HCT116 (cell line): ENCODE measurements around the gene CPED1. TPM values are rescaled to one million over a fixed set of nuclear protein-coding genes. Genes with fewer than 3 reads are reported as not detected.

ENCODE experiments used
- ATAC-seq: fragments of 200-7000 bp; cut with Tn5 transposase; 2 replicates; pipeline ENCODE4 v1.9.1; 2020; ENCODE audit warnings: mild to moderate bottlenecking, moderate library complexity
- BruUV-seq: library from RNA; stranded (reverse); fragments of 400-500 nt; replicated peaks from 2 replicates; lab custom pipeline; 2021; lab: Mats Ljungman, UMichigan
- CTCF ChIA-PET: fragments of 300-600 bp; sonication (Branson Sonifier 250); formaldehyde crosslinking; loops from one replicate; lab custom pipeline; 2021; ENCODE audit warnings: antibody characterized with exemption; lab: Charles Lee
- POLR2A ChIA-PET: fragments of 300-600, 350-600 bp; sonication (Branson Sonifier 250); formaldehyde crosslinking; loops from one replicate; lab custom pipeline; 2021; ENCODE audit warnings: antibody characterized with exemption; lab: Charles Lee
- RAD21 ChIA-PET, 2 experiments: fragments of 300-600 bp; sonication (Branson Sonifier 250); formaldehyde crosslinking; loops; one replicate each; lab custom pipeline; 2023; ENCODE audit warnings: low total read pairs in 2 of 2; ENCODE audit not compliant: uncharacterized antibody in 2 of 2, unreplicated experiment in 2 of 2, low non-redundant PET in 1 of 2; lab: Charles Lee
- DNase-seq: peaks from one replicate; pipeline ENCODE4 v3.0.0-alpha.2; 2010; ENCODE audit warnings: low read depth, low spot score
- H2AFZ ChIP-seq: fragments of 200-600 bp; shearing (Covaris generic), sonication (generic); 2 replicates; pipeline ENCODE4 v1.6.1; 2017; ENCODE audit warnings: low read depth, mixed run types, mixed read lengths, antibody characterized with exemption, low read length; ENCODE audit not compliant: poor library complexity, severe bottlenecking
- H3K27ac ChIP-seq: 2 replicates; pipeline ENCODE4 v1.5.1; 2012; ENCODE audit warnings: low read depth, low read length
- H3K27me3 ChIP-seq: fragments of 200-600 bp; sonication (generic); 2 replicates; pipeline ENCODE4 v1.6.1; 2016; ENCODE audit warnings: mixed run types, low read length, mixed read lengths; ENCODE audit not compliant: insufficient read depth
- H3K36me3 ChIP-seq, 2 experiments: fragments of 200-500 bp in 1 of 2; fragments of 200-600 bp in 1 of 2; sonication (Bioruptor generic) in 1 of 2; sonication (generic) in 1 of 2; 2 replicates each; pipeline versions ENCODE4 v1.5.1 to v1.6.1; 2014 to 2016; ENCODE audit warnings: low read length in 2 of 2, inconsistent platforms in 1 of 2, mixed read lengths in 1 of 2, mixed run types in 1 of 2; ENCODE audit not compliant: insufficient read depth in 2 of 2, control insufficient read depth in 1 of 2
- H3K4me1 ChIP-seq, 2 experiments: fragments of 200-600 bp in 1 of 2; sonication (generic) in 1 of 2; 2 replicates each; pipeline versions ENCODE4 v1.5.1 to v1.6.1; 2012 to 2017; ENCODE audit warnings: low read length in 2 of 2, inconsistent platforms in 1 of 2, mild to moderate bottlenecking in 1 of 2, mixed read lengths in 1 of 2, mixed run types in 1 of 2, moderate library complexity in 1 of 2; ENCODE audit not compliant: insufficient read depth in 2 of 2, control insufficient read depth in 1 of 2
- H3K4me2 ChIP-seq: fragments of 200-600 bp; sonication (generic); 2 replicates; pipeline ENCODE4 v1.6.1; 2017; ENCODE audit warnings: mixed run types, low read length, mixed read lengths
- H3K4me3 ChIP-seq, 2 experiments: fragments of 200-600 bp in 1 of 2; sonication (generic) in 1 of 2; replicated peaks in 1 of 2; 2 replicates each; pipeline ENCODE4 v1.5.1; 2011 to 2016; ENCODE audit warnings: low read length in 2 of 2, control low read depth in 1 of 2, low read depth in 1 of 2, mild to moderate bottlenecking in 1 of 2, mixed read lengths in 1 of 2, mixed run types in 1 of 2
- H3K79me2 ChIP-seq: fragments of 200-600 bp; sonication (generic); 2 replicates; pipeline ENCODE4 v1.6.1; 2017; ENCODE audit warnings: mild to moderate bottlenecking, mixed run types, low read length, moderate library complexity, mixed read lengths; ENCODE audit not compliant: insufficient read depth
- H3K9ac ChIP-seq: fragments of 200-600 bp; sonication (generic); 2 replicates; pipeline ENCODE4 v1.6.1; 2016; ENCODE audit warnings: low read length, mixed read lengths
- H3K9me2 ChIP-seq: fragments of 200-600 bp; sonication (generic), shearing (Covaris generic); 2 replicates; pipeline ENCODE4 v1.6.1; 2017; ENCODE audit warnings: mixed run types, mild to moderate bottlenecking, moderate library complexity; ENCODE audit not compliant: insufficient read depth
- H3K9me3 ChIP-seq, 2 experiments: fragments of 200-500 bp in 1 of 2; fragments of 200-600 bp in 1 of 2; sonication (Bioruptor generic) in 1 of 2; sonication (generic) in 1 of 2; 2 replicates each; pipeline ENCODE4 v1.6.1; 2014 to 2017; ENCODE audit warnings: low read length in 2 of 2, mixed read lengths in 2 of 2, inconsistent platforms in 1 of 2, low read depth in 1 of 2, mild to moderate bottlenecking in 1 of 2, mixed run types in 1 of 2, moderate library complexity in 1 of 2; ENCODE audit not compliant: control insufficient read depth in 1 of 2, insufficient read depth in 1 of 2
- H4K20me1 ChIP-seq: fragments of 200-600 bp; sonication (generic), shearing (Covaris generic); 2 replicates; pipeline ENCODE4 v1.6.1; 2017; ENCODE audit warnings: mixed run types, mild to moderate bottlenecking, moderate library complexity; ENCODE audit not compliant: insufficient read depth
- ATF3 ChIP-seq: IDR thresholded peaks from 2 replicates; pipeline ENCODE4 v1.6.1; 2012
- CBX3 ChIP-seq: IDR thresholded peaks from 2 replicates; pipeline ENCODE4 v1.6.1; 2012; ENCODE audit warnings: low read depth
- CEBPB ChIP-seq: IDR thresholded peaks from 2 replicates; pipeline ENCODE4 v1.6.1; 2012; ENCODE audit warnings: low read depth
- CTCF ChIP-seq, 3 experiments: fragments of 200-600 bp in 1 of 3; sonication (generic) in 1 of 3; IDR thresholded peaks in 2 of 3; conservative IDR thresholded peaks in 1 of 3; 2 replicates each; pipeline ENCODE4 v1.5.1; 2012 to 2017; ENCODE audit warnings: low read depth in 2 of 3, low read length in 2 of 3, antibody characterized with exemption in 1 of 3, borderline replicate concordance in 1 of 3, control low read depth in 1 of 3, mild to moderate bottlenecking in 1 of 3, mixed read lengths in 1 of 3, mixed run types in 1 of 3, moderate library complexity in 1 of 3; ENCODE audit not compliant: insufficient read depth in 1 of 3
- EGR1 ChIP-seq: IDR thresholded peaks from 2 replicates; pipeline ENCODE4 v1.6.1; 2012; ENCODE audit warnings: low read depth
- EZH2 ChIP-seq: fragments of 200-600 bp; sonication (generic); IDR thresholded peaks from 2 replicates; pipeline ENCODE4 v1.6.1; 2017; ENCODE audit warnings: antibody characterized with exemption, mixed run types
- EZH2phosphoT487 ChIP-seq: fragments of 200-600 bp; IDR thresholded peaks from 2 replicates; pipeline ENCODE4 v1.6.1; 2018; ENCODE audit warnings: antibody characterized with exemption, borderline replicate concordance
- FOSL1 ChIP-seq: IDR thresholded peaks from 2 replicates; pipeline ENCODE4 v1.6.1; 2012; ENCODE audit warnings: low read depth
- MAX ChIP-seq: IDR thresholded peaks from 2 replicates; pipeline ENCODE4 v1.6.1; 2012
- POLR2AphosphoS5 ChIP-seq: IDR thresholded peaks from 2 replicates; pipeline ENCODE4 v1.6.1; 2011; ENCODE audit warnings: mild to moderate bottlenecking, low read depth, low read length, moderate library complexity
- RAD21 ChIP-seq: IDR thresholded peaks from 2 replicates; pipeline ENCODE4 v1.6.1; 2012; ENCODE audit warnings: low read depth, mild to moderate bottlenecking
- REST ChIP-seq: IDR thresholded peaks from 2 replicates; pipeline ENCODE4 v1.6.1; 2012; ENCODE audit warnings: low read depth
- SIN3A ChIP-seq: IDR thresholded peaks from 2 replicates; pipeline ENCODE4 v1.6.1; 2012; ENCODE audit warnings: low read depth
- SP1 ChIP-seq: IDR thresholded peaks from 2 replicates; pipeline ENCODE4 v1.6.1; 2012; ENCODE audit warnings: low read depth
- SRF ChIP-seq: IDR thresholded peaks from 2 replicates; pipeline ENCODE4 v1.6.1; 2012; ENCODE audit warnings: low read depth
- TCF7L2 ChIP-seq: IDR thresholded peaks from 2 replicates; pipeline ENCODE4 v1.7.0; 2011; ENCODE audit warnings: borderline replicate concordance, inconsistent platforms; ENCODE audit not compliant: insufficient read depth, insufficient read length; ENCODE audit errors: extremely low read depth
- YY1 ChIP-seq: IDR thresholded peaks from 2 replicates; pipeline ENCODE4 v1.6.1; 2011; ENCODE audit warnings: low read length, low read depth, moderate library complexity, mild to moderate bottlenecking; ENCODE audit not compliant: insufficient replicate concordance; ENCODE audit errors: extremely low read depth
- ZFX ChIP-seq: fragments of 450-650 bp; IDR thresholded peaks from 2 replicates; pipeline ENCODE4 v1.6.1; 2017
- ZNF274 ChIP-seq: fragments of 200-500 bp; sonication (Bioruptor generic); IDR thresholded peaks from 2 replicates; pipeline ENCODE4 v1.6.1; 2014; ENCODE audit warnings: mild to moderate bottlenecking, low read depth, low read length, inconsistent platforms
- intact Hi-C: fragments of 100-400 bp; cut with micrococcal nuclease; formaldehyde crosslinking; loops from 2 replicates; pipeline ENCODE4 v1.10.0; 2022
- total RNA-seq: library from RNA; stranded (reverse); gene quantifications from one replicate; pipeline ENCODE4 v1.2.1, GENCODE V29; 2021; ENCODE audit not compliant: unreplicated experiment
- TF ChIP-seq, protein P1 (sequence below): IDR thresholded peaks from 2 replicates; pipeline ENCODE4 v1.6.1; 2011; ENCODE audit warnings: mild to moderate bottlenecking, low read length, moderate library complexity; ENCODE audit not compliant: insufficient replicate concordance; ENCODE audit errors: extremely low read depth

CPED1 gene
- total RNA-seq, 1 experiment from 2014 or later, result 1.2 TPM

DNA sequence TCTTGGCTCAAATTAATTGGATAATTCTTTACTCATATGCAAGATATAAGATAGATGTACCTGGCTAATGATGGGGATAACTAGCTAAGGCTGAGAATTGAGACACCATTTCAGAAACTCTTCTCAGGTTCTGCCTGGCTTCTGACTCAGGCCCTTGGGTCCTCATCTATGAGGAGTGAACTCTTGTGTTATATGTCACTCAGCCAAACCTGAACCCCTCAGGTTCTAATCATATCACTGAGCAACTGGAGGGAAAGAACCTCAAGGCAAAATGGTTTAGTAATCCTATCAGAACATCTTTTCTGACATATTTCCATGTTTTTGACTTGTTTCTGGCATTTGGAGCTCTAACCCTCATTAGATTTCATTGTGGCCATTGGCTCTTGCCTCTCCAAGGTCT is 100.4 kb downstream of the CPED1 start:
- intact Hi-C loops, result no loop called here
- ChIA-PET CTCF (no interaction called here), RAD21 (no interaction called here)
- no peaks in the 10 kb centered on the region for H3K27me3 ChIP-seq
- H3K79me2 ChIP-seq, result no peaks in the 10 kb centered on the region
- no peak for DNase-seq
- no TSS peak for BruUV-seq
- no peaks in the 10 kb centered on the region for H3K9me3 ChIP-seq
- ATAC-seq, result no peak
- H3K9ac ChIP-seq, result no peak overlapping the region
- H3K4me2 ChIP-seq, result no peak overlapping the region
- TF ChIP-seq MAX (no peak), CBX3 (no peak), CEBPB (no peak), RAD21 (no peak), EZH2phosphoT487 (no peak), FOSL1 (no peak), EZH2 (no peak), EGR1 (no peak), SRF (no peak), REST (no peak), POLR2AphosphoS5 (no peak), ZFX (no peak), CTCF (IDR thresholded peaks at IDR 0.05 in 2 of 3, conservative IDR thresholded peaks at IDR 0.05 in 1 of 3; ENCODE audit: borderline replicate concordance in 1 of 3, insufficient read depth in 1 of 3, low read depth in 2 of 3, low read length in 2 of 3) (no peak), SIN3A (no peak), ZNF274 (no peak), SP1 (no peak), TCF7L2 (no peak), ATF3 (no peak), YY1 (no peak)
- TF ChIP-seq, protein P1, sequence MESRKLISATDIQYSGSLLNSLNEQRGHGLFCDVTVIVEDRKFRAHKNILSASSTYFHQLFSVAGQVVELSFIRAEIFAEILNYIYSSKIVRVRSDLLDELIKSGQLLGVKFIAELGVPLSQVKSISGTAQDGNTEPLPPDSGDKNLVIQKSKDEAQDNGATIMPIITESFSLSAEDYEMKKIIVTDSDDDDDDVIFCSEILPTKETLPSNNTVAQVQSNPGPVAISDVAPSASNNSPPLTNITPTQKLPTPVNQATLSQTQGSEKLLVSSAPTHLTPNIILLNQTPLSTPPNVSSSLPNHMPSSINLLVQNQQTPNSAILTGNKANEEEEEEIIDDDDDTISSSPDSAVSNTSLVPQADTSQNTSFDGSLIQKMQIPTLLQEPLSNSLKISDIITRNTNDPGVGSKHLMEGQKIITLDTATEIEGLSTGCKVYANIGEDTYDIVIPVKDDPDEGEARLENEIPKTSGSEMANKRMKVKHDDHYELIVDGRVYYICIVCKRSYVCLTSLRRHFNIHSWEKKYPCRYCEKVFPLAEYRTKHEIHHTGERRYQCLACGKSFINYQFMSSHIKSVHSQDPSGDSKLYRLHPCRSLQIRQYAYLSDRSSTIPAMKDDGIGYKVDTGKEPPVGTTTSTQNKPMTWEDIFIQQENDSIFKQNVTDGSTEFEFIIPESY, result no peak
- TF ChIP-seq, all 23 proteins: peak for 0
- Histone ChIP-seq H2AFZ (no peak overlapping the region), H3K9me2 (no peaks in the 10 kb centered on the region), H3K4me3 (no peak overlapping the region), H3K27ac (no peak overlapping the region), H3K4me1 (peaks cover 0 to 17% of the 10 kb centered on the region in 2 experiments; a peak in 2 of 4 replicates), H3K36me3 (no peaks in the 10 kb centered on the region), H4K20me1 (no peaks in the 10 kb centered on the region)
- POLR2A ChIA-PET, result no interaction called here
